Endothelial cell (in vitro differentiated cells): ENCODE results near the gene GEMIN4. TPM values are rescaled to one million over a fixed set of nuclear protein-coding genes. Genes with fewer than 3 reads are reported as not detected.
"Not testable (repeated sequence)": the region's sequence is repeated elsewhere in the genome, so short reads cannot be mapped to it uniquely, and the experiment has no call there.

Experiments
- DNase-seq: peaks from one replicate; pipeline ENCODE4 v3.0.0; 2021; ENCODE audit warnings: low spot score
- H3K27ac Mint-ChIP-seq: one replicate; pipeline ENCODE4 v1.8.0; 2021; ENCODE audit warnings: mixed read lengths, inconsistent platforms; ENCODE audit not compliant: unreplicated experiment
- H3K27me3 Mint-ChIP-seq: one replicate; pipeline ENCODE4 v1.8.0; 2021; ENCODE audit warnings: mild to moderate bottlenecking, moderate library complexity, mixed read lengths, inconsistent platforms; ENCODE audit not compliant: unreplicated experiment
- H3K36me3 Mint-ChIP-seq: one replicate; pipeline ENCODE4 v1.8.0; 2021; ENCODE audit warnings: mild to moderate bottlenecking, low read depth, mixed read lengths, inconsistent platforms; ENCODE audit not compliant: unreplicated experiment
- H3K4me1 Mint-ChIP-seq: one replicate; pipeline ENCODE4 v1.8.0; 2021; ENCODE audit warnings: mild to moderate bottlenecking, mixed read lengths, inconsistent platforms; ENCODE audit not compliant: unreplicated experiment
- H3K4me3 Mint-ChIP-seq: one replicate; pipeline ENCODE4 v1.8.0; 2021; ENCODE audit warnings: mild to moderate bottlenecking, mixed read lengths, inconsistent platforms; ENCODE audit not compliant: unreplicated experiment
- H3K9me3 Mint-ChIP-seq: one replicate; pipeline ENCODE4 v1.8.0; 2021; ENCODE audit warnings: mixed read lengths, inconsistent platforms; ENCODE audit not compliant: unreplicated experiment
- total RNA-seq: library from RNA; stranded (reverse); fragmentation: NEBNext Ultra II Directional; extraction: Animal tissue kit (Norgen Biotek cat#: 25700); gene quantifications from one replicate; pipeline ENCODE4 v1.2.1, GENCODE V29; 2021; ENCODE audit not compliant: unreplicated experiment
- TF ChIP-seq, protein P1 (sequence below): fragments of 200-600 bp; sonication (generic); IDR thresholded peaks from one replicate; pipeline ENCODE4 v1.5.0; 2021; ENCODE audit warnings: antibody characterized with exemption; ENCODE audit not compliant: unreplicated experiment

GEMIN4 gene
- total RNA-seq, 1 donor from 2014 or later: 17.7 TPM

DNA sequence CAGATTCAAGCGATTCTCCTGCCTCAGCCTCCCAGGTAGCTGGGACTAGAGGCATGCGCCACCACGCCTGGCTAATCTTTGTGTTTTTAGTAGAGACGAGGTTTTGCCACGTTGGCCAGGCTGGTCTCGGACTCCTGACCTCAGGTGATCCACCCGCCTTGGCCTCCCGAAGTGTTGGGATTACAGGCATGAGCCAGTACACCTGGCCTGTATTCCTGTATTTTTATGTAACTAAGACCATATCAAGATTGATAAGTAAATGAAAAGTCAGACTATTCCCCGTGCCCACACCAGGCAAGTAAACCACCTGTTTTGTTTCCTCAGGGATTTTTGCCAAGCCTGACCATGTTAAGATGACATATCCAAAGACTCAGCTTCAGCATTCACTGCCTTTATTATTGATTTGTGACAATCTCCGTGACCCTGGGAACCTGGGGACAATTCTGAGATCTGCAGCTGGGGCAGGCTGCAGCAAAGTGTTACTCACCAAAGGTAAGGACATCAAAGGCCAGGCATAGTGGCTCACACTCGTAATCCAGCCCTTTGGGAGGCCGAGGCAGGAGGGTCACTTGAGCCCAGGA lies 35.7 kb upstream of the GEMIN4 start:
- Mint-ChIP-seq H3K9me3 (no peaks in the 10 kb centered on the region), H3K27me3 (peaks cover 11% of the 10 kb centered on the region), H3K4me1 (peaks cover 13% of the 10 kb centered on the region), H3K27ac (no peak overlapping the region), H3K4me3 (no peak overlapping the region), H3K36me3 (peaks cover 27% of the 10 kb centered on the region)
- TF ChIP-seq, protein P1, sequence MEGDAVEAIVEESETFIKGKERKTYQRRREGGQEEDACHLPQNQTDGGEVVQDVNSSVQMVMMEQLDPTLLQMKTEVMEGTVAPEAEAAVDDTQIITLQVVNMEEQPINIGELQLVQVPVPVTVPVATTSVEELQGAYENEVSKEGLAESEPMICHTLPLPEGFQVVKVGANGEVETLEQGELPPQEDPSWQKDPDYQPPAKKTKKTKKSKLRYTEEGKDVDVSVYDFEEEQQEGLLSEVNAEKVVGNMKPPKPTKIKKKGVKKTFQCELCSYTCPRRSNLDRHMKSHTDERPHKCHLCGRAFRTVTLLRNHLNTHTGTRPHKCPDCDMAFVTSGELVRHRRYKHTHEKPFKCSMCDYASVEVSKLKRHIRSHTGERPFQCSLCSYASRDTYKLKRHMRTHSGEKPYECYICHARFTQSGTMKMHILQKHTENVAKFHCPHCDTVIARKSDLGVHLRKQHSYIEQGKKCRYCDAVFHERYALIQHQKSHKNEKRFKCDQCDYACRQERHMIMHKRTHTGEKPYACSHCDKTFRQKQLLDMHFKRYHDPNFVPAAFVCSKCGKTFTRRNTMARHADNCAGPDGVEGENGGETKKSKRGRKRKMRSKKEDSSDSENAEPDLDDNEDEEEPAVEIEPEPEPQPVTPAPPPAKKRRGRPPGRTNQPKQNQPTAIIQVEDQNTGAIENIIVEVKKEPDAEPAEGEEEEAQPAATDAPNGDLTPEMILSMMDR: no peak
- DNase-seq: no peak

DNA sequence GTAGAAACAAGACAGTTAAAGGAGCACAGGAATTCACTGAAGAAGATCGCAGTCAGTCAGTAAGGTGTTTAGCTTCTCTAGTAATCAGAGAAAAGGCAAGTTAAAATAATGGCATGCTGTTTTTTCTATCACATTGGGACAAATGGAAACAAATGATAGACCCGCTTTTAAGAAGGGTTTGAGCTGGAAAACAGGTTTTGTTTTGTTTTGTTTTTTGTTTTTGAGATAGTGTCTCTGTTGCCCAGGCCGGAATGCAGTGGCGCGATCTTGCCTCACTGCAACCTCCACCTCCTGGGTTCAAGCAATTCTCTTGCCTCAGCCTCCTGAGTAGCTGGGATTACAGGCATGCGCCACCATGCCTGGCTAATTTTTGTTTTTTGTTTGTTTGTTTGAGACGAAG lies 33.8 kb upstream of the GEMIN4 start:
- H3K4me3 Mint-ChIP-seq, DNase-seq, H3K27ac Mint-ChIP-seq, H3K9me3 Mint-ChIP-seq: not testable (repeated sequence)
- Mint-ChIP-seq H3K4me1 (peaks cover 14% of the 10 kb centered on the region), H3K36me3 (peaks cover 17% of the 10 kb centered on the region), H3K27me3 (peaks cover 10% of the 10 kb centered on the region)

DNA sequence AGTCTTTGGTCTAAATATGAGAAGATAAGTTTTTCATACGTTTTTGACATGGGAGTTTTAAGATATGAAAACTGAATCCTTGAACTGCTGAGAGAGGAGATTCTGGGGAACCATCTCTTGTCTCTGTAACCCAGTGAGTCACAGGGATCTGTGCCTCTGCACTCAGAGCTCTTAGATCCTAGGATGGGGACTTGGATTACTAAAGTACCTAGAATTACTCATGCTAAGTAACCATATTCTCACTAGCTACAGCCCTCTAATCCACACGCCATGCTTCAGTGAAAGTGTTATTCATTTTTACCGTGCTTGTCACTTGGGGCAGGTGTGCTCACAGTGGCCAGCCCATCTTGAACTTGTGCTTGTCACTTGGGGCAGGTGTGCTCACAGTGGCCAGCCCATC lies 32.1 kb upstream of the GEMIN4 start:
- Mint-ChIP-seq H3K4me1 (peaks cover 14% of the 10 kb centered on the region), H3K4me3 (no peak overlapping the region), H3K27ac (no peak overlapping the region), H3K9me3 (no peaks in the 10 kb centered on the region), H3K36me3 (peaks cover 6% of the 10 kb centered on the region), H3K27me3 (peaks cover 8% of the 10 kb centered on the region)
- no peak for DNase-seq
- TF ChIP-seq, protein P1: no peak

DNA sequence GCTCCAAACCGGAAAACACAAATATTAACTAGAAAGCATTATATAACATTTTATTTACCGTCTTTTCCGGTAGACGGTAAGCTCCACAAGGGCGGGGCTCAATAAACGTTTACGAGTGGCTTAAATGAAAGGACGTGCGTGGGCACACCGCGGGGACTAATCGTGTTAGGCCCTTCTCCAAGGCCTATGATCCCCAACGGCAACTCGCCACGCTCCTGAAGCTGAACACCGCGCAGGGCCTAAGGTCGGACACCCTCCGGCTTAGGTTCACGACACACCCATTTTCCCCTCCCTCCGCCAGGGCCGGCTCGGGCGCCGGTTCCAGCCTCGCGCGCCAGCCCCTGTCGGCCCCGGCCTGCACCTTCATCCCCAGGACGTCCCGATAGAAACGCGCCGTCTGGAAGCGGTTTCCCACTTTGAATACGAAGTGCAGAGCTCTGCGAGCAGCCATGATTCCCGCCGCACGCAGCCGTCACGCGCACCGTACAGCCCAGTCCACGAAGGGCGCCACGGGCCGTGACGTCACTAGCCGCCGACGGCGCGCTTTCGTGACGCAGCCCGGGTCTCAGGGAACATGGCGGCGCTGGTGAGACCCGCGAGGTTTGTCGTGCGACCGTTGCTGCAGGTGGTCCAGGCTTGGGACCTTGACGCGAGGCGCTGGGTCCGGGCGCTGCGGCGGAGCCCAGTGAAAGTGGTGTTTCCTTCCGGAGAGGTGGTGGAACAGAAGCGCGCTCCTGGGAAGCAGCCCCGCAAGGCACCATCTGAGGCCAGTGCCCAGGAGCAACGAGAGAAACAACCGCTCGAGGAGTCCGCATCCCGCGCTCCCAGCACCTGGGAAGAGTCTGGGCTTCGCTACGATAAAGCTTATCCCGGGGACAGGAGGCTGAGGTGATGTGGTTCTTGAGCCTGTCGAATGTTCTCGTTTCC lies 30.0 kb upstream of the GEMIN4 start, which contains the start of the genes GLOD4 and MRM3:
Gene GLOD4 (minus strand): TSS at position 476 of the 927 bp plus-strand sequence. CDS start 25 bp downstream, at position 451.
Gene MRM3 (plus strand): TSS at position 549 of the 927 bp plus-strand sequence. CDS start 26 bp downstream, at position 575.
- Mint-ChIP-seq H3K27me3 (peaks cover 8% of the 10 kb centered on the region), H3K9me3 (no peaks in the 10 kb centered on the region), H3K36me3 (peaks cover 14% of the 10 kb centered on the region), H3K4me1 (peaks cover 14% of the 10 kb centered on the region), H3K27ac (peak within 1 kb of the TSS; percentile 91), H3K4me3 (peak within 1 kb of the TSS; percentile 94)
- DNase-seq: peak; percentile 95
- TF ChIP-seq, protein P1: peak; percentile 48

DNA sequence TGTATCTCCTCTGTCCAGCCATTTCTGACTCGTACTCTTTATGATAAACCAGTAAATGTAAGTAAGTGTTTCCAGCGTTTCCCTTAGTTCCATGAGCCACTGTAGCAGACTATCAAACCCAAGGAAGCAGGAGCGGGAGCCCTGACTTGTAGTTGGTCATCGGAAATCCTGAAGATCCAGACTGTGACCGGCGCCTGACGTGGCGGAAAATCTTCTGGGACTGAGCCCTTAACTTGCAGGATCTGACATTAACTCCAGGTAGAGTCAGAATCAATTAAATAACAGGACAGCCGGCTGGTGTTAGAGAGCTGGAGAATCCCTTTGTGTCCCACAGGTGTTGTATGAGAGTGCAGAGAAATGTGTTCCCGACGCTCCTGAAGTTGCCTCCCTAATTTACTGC lies 26.0 kb upstream of the GEMIN4 start:
- no peak overlapping the region for H3K4me3 Mint-ChIP-seq
- peaks cover 10% of the 10 kb centered on the region for H3K4me1 Mint-ChIP-seq
- peaks cover 8% of the 10 kb centered on the region for H3K27me3 Mint-ChIP-seq
- H3K27ac Mint-ChIP-seq: peak overlapping the region; percentile 7
- no peaks in the 10 kb centered on the region for H3K9me3 Mint-ChIP-seq
- no peak for DNase-seq
- peaks cover 32% of the 10 kb centered on the region for H3K36me3 Mint-ChIP-seq
- TF ChIP-seq, protein P1: no peak
